Cortex of kidney (tissue), 1 donor: Measurements from ENCODE around the gene CSNK2B.

Source experiments
- DNase-seq: peaks from one replicate; lab custom pipeline; 2025; lab: John Stamatoyannopoulos, UW

Gene CSNK2B

DNA sequence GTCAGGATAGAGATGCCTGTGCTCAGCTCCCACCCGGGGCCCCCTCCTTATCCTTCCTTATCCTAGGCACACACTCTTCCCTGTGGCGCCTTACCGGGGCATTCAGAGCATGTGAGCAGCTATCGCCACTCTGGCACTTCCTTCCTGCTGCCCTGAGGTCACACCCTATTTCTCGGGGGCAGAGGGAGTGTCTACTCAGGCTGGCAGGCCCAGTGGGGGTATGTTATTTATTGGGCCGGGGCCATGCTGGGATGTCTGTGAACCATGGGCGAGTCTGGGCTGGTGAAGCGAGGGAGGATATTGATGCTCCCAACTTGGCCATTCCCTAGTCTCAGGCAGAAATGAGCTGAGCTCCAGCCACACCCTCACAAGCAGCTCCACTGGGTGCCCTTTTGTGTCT lies 45.4 kb downstream of the CSNK2B start:
- no peak for DNase-seq

DNA sequence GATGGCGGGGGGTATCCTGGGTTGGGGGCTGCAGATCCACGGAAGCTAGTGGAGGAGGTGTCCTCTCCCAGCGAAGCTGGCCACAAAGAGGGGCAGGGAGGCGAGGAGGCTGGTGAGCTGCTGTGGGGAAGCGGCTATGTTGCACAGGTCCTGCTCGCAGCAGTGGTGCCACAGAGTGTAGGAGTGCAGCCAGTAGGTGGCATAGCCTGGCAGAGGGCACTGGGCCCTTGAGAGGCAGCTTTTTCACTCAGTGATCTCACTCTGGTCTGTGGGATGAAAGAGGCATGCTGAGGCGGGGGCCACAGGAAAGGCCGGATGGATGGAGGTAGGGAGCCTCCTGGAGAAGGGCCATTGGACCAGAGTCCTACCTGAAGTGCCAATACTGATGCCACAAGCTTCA lies 46.4 kb downstream of the CSNK2B start:
- no peak for DNase-seq

DNA sequence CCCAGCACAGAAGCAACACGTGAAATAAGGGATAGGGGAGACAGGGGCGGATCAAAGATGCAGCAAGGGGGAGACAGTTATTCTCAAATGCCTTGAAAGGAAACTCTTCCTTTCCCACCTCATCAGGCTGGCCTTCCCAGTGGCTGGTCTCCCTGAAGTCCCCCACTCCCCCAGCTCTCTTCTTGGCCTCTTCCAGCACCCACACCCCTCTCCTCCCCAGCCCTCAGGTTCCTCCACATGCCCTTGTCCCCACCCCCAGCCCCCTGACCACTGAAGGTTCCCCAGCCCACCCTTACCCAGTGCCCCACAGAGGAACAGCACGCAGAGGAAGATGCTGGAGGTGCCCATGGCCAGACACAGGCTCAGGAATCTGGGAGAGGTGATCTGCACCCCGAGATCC lies 47.6 kb downstream of the CSNK2B start:
- no peak for DNase-seq

DNA sequence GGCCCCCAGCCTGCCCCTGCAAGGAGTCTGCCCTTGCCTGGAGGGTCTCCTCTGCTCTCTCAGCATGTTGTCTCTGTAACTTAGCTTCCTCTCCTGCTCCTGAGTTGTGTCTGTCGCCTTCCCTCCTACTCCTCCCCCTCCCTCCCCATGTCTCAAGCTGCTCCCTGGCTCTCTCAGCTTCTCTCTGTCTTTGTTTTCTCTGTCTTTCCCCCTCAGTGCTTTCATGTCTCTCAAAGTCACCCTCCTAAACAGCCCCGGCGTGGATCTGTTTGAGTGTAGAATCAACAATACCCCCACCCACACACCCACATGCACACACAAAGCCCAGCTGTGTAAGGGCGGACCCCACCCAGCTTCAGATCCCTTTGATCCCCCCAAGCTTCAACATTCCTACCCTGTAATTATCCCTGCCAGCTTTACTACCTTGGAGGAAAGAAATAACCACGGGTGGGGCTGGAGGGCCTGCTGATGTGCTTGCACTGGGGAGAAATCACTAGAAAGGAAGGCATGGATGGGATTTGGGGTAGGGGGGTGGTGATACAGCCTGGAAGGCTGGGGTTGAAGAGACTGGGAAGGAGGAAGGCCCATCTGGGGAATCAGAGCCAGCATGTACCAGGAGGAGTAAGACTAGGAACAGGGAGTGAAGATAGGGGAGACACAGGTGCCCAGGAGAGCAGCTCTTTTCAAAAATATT lies 48.3 kb downstream of the CSNK2B start:
- no peak for DNase-seq

DNA sequence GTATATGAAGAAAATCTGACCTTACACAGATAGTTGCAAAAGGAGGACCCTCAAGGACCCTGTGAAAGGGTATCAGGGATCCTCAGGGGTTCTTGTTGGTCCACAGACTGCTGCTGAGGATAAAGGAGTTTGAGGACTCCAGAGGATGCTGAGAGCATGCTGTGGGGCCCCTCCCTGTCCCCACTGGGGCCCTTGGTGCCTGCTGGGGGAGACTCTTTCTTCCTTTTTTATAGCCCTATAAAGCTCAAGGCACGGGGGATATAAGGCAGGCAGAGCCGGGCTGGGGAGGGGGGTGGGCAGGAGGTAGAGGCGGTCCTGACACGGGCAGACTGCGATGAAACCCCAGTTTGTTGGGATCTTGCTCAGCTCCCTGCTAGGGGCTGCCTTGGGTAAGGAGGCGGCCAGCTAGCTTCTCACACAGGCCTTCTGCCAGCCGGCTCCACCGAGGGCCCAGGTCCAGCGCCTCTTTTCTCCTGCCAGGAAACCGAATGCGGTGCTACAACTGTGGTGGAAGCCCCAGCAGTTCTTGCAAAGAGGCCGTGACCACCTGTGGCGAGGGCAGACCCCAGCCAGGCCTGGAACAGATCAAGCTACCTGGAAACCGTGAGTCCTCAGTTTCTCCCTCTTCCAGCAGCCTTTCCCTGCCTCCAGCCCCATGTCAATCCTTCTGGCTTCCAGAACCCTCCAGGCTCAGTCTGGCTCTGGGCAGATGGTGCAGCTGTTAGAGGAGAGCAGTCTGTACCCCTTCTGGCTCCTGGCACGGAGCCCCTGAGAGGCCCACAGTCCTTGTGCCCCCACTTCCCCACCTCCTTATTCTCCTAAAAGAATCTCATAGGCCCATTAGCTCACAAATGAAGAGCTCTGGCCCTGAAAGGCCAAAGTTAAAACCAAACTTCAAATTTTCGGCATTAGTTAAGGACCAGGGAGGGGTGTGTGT lies 49.4 kb downstream of the CSNK2B start, which contains the start of gene LY6G6D:
LY6G6D (plus strand) TSS at position 327 of the 937 bp plus-strand sequence; CDS start at position 335, 8 bp downstream.
- DNase-seq = no peak

DNA sequence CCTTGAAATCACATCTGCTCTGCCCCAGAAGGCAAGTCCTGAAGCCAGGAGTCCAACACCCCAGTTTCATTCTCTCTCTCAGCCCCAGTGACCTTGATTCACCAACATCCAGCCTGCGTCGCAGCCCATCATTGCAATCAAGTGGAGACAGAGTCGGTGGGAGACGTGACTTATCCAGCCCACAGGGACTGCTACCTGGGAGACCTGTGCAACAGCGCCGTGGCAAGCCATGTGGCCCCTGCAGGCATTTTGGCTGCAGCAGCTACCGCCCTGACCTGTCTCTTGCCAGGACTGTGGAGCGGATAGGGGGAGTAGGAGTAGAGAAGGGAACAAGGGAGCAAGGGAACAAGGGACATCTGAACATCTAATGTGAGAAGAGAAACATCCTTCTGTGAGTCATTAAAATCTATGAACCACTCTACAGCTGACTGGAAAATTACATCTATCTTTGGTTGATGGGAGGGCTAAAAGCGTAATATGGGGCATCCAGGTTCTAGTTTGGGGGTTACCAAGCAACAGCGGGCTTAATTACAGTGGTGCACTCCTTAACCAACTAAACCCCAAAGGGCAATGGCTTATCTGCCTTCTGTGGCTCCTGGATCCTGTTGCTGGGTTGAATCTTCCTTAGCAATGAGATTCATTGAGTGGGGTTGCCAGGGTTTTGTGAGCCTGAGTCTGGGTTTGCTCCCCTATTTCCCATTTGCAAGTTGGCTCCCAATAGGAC lies 51.8 kb downstream of the CSNK2B start:
- DNase-seq = no peak

DNA sequence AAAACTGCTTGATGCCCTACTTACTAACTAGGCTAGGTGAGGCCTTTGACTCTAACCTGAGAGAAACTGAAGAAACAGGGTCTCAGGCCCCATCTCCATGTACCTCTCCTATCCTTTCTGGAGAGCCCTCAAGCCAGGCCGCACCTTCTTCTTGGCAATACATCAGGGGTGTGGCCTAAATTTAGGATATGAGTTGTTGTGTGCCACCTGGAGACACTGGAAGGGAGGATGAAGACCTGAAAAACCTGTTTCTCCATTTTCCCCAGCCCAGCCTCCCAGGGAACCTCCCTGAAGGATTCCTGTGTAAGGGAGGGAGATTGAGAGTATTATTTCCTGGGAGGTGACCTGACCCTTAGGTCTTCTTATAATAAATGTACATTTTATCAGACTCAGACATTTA lies 52.4 kb downstream of the CSNK2B start:
- DNase-seq = no peak

DNA sequence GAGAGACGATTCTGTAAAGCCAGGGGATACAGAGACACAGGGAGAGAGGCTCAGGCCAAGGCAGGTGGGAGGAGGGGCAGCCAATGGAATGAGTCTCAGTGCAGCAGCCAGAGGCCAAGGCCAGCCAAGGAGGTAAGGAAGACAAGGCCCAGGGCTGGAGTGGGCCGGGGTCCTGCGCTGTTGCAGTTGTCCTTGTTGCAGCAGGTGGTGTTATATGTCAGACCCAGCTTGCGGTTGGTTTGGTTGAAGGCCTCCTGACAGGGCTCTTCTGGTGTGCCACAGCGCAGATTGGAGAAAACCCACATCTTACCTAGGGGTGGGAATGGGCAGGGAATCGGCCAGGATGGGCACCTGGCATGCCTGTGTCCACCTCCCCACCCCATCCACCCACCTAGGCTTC lies 53.1 kb downstream of the CSNK2B start:
- DNase-seq = no peak
